GM23248 (cell line): Measurements from ENCODE around the gene FAM200A.

Source experiments
- EZH2 ChIP-seq: fragments of 200-600 bp; sonication (generic); IDR thresholded peaks from 2 replicates; pipeline ENCODE4 v1.6.1; 2018; ENCODE audit warnings: antibody characterized with exemption, mild to moderate bottlenecking; ENCODE audit not compliant: insufficient read depth, poor library complexity, severe bottlenecking
- EZH2phosphoT487 ChIP-seq: fragments of 200-600 bp; sonication (generic); IDR thresholded peaks from 2 replicates; pipeline ENCODE4 v1.6.1; 2018; ENCODE audit warnings: antibody characterized with exemption, moderate library complexity, mild to moderate bottlenecking, low read depth; ENCODE audit not compliant: insufficient read depth

DNA sequence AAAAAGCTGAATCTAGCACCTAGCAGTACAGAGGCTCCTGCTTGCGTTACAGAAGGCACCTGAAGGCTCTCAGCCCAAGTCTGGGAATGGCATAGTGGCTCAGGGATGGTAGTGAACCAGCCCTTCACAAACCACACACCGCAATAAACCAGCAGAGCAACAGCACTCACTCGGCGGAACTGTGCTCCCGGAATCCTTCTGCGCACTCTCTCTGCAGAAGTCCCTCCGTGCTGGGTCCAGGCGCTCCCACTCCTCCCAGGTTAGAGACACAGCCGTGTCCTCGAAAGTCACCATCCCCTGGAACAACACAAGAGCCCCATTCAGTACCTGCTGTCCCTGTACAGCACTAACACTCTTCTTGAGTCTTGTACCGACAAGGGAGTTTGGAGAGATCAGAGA is 53.4 kb downstream of the FAM200A start:
- TF ChIP-seq EZH2 (no peak), EZH2phosphoT487 (no peak)
